Measurements from ENCODE around the gene GFI1. TPM values are rescaled to one million over a fixed set of nuclear protein-coding genes. Genes with fewer than 3 reads are reported as not detected.

GFI1 gene
- total RNA-seq, 6 donors from 2014 or later: 2.0 to 7.3 (median 4.0) TPM

DNA sequence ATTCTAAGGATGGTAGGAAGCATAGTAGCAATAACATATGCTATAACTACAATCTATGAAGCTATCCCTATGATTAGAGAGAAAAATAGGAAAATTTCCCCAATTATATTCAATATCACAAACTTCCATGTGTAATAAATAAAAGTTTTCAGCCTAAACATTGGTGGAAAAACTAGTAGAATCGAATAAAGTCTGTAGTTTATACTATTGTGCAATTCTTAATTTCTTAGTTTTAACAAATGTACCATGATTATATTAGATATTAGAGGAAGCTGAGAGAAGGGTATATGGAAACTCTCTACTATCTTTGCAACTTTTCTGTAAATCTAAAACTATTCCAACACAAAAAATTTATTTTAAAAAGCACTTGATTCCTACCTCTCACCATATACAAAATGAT, 13.8 kb upstream of the GFI1 start:
- WGBS, 2 donors: 70 to 71% methylated on average over 1 of the region's 1 CpG
- Histone ChIP-seq H3K36me3 (no peaks in the 10 kb centered on the region), H3K27ac (no peak overlapping the region), H3K27me3 (no peaks in the 10 kb centered on the region), H3K4me3 (no peak overlapping the region), H3K4me1 (no peaks in the 10 kb centered on the region), H3K9me3 (no peaks in the 10 kb centered on the region)
- TF ChIP-seq POLR2A (IDR thresholded peaks at IDR 0.05): no peak
- no peak for TF ChIP-seq POLR2AphosphoS5 (IDR thresholded peaks at IDR 0.05)
- TF ChIP-seq EP300 (IDR thresholded peaks at IDR 0.05): no peak
- TF ChIP-seq, protein P1, sequence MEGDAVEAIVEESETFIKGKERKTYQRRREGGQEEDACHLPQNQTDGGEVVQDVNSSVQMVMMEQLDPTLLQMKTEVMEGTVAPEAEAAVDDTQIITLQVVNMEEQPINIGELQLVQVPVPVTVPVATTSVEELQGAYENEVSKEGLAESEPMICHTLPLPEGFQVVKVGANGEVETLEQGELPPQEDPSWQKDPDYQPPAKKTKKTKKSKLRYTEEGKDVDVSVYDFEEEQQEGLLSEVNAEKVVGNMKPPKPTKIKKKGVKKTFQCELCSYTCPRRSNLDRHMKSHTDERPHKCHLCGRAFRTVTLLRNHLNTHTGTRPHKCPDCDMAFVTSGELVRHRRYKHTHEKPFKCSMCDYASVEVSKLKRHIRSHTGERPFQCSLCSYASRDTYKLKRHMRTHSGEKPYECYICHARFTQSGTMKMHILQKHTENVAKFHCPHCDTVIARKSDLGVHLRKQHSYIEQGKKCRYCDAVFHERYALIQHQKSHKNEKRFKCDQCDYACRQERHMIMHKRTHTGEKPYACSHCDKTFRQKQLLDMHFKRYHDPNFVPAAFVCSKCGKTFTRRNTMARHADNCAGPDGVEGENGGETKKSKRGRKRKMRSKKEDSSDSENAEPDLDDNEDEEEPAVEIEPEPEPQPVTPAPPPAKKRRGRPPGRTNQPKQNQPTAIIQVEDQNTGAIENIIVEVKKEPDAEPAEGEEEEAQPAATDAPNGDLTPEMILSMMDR (IDR thresholded peaks at IDR 0.05): no peak
- ATAC-seq (ENCODE audit: low FRiP score in 2 of 2) (no peak), DNase-seq (no peak)

GRCh38 chr1:92495392-92496063, 8.8 kb upstream of the GFI1 start:
- Histone ChIP-seq H3K27me3 (no peaks in the 10 kb centered on the region), H3K9me3 (no peaks in the 10 kb centered on the region), H3K27ac (no peak overlapping the region), H3K4me3 (no peak overlapping the region), H3K4me1 (no peaks in the 10 kb centered on the region), H3K36me3 (no peaks in the 10 kb centered on the region)
- DNase-seq (no peak), ATAC-seq (ENCODE audit: low FRiP score in 2 of 2) (no peak)
- TF ChIP-seq, protein P1 (IDR thresholded peaks at IDR 0.05): no peak
- TF ChIP-seq POLR2AphosphoS5 (IDR thresholded peaks at IDR 0.05): no peak
- TF ChIP-seq POLR2A (IDR thresholded peaks at IDR 0.05): no peak
- TF ChIP-seq EP300 (IDR thresholded peaks at IDR 0.05): no peak
- WGBS, 2 donors: 75 to 77% methylated on average over 2 of the region's 2 CpGs

DNA sequence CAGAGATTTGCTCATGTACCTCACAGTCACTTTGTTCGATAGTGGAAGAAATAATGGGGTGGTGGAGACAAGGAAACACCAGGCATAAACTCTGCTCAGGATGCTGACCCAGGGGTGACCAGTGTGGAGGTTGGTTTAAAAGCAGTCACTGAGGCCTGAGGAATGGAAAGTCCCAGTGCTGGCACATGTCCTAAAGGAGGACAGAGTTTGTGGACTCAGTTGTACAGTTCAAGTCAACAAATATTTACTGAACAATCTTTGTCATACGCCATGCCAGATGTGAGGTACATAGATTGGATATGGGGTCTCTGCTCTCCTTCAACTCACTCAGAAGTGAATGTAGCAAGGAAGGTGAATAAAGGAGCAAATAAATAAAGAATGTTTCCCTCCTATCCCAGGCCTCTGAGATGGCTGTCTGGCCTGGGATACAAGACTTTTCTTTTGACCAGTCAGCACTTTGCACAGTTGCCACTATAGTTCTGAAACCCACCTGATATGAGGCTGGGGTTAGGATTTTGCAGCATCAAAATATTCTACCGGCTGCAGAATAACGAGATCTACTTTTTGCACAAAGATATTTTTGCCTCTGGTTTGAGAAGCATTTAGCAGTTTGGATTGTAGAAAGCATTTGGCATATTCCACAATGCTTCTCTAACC, 7.9 kb upstream of the GFI1 start:
- H3K4me1 ChIP-seq: no peaks in the 10 kb centered on the region
- WGBS, 2 donors: 79 to 92% methylated on average over 4 of the region's 4 CpGs
- H3K36me3 ChIP-seq: no peaks in the 10 kb centered on the region
- no peaks in the 10 kb centered on the region for H3K9me3 ChIP-seq
- no peak for ATAC-seq (ENCODE audit: low FRiP score in 2 of 2)
- H3K4me3 ChIP-seq: no peak overlapping the region
- H3K27me3 ChIP-seq: no peaks in the 10 kb centered on the region
- no peak for DNase-seq
- TF ChIP-seq, protein P1 (IDR thresholded peaks at IDR 0.05): no peak
- TF ChIP-seq POLR2A (IDR thresholded peaks at IDR 0.05) (no peak), POLR2AphosphoS5 (IDR thresholded peaks at IDR 0.05) (no peak), EP300 (IDR thresholded peaks at IDR 0.05) (no peak)
- H3K27ac ChIP-seq: no peak overlapping the region

GRCh38 chr1:92493139-92493538, 6.4 kb upstream of the GFI1 start:
- TF ChIP-seq POLR2A (IDR thresholded peaks at IDR 0.05) (no peak), EP300 (IDR thresholded peaks at IDR 0.05) (no peak), POLR2AphosphoS5 (IDR thresholded peaks at IDR 0.05) (no peak)
- TF ChIP-seq, protein P1 (IDR thresholded peaks at IDR 0.05): no peak
- H3K4me1 ChIP-seq: no peaks in the 10 kb centered on the region
- H3K27ac ChIP-seq: no peak overlapping the region
- WGBS, 2 donors: 90 to 94% methylated on average over 4 of the region's 4 CpGs
- no peaks in the 10 kb centered on the region for H3K9me3 ChIP-seq
- DNase-seq: no peak
- ATAC-seq (ENCODE audit: low FRiP score in 2 of 2): no peak
- H3K4me3 ChIP-seq: no peak overlapping the region
- H3K27me3 ChIP-seq: no peaks in the 10 kb centered on the region
- H3K36me3 ChIP-seq: no peaks in the 10 kb centered on the region
